ENCODE results near the gene PDE6H.

- TF ChIP-seq CTCF (IDR thresholded peaks at IDR 0.05; ENCODE audit: low read length) (no peak), EZH2 (optimal IDR thresholded peaks at IDR 0.05; ENCODE audit: low read depth, low read length) (no peak)
Measured at GRCh38 chr12:14974633-14975032, 1.8 kb downstream of the PDE6H start.

Data from MM.1S (cell line).